PC-9 (cell line): ENCODE measurements around the gene CDC42BPB.

Experiments
- EZH2 ChIP-seq: fragments of 200-600 bp; sonication (generic); IDR thresholded peaks from 2 replicates; pipeline ENCODE4 v1.8.0; 2017; ENCODE audit warnings: antibody characterized with exemption, low read depth
- TF ChIP-seq, protein P1 (sequence below): fragments of 200-600 bp; sonication (generic); conservative IDR thresholded peaks from 2 replicates; pipeline ENCODE4 v1.6.1; 2017; ENCODE audit warnings: mixed run types, antibody characterized with exemption, mild to moderate bottlenecking, moderate library complexity

DNA sequence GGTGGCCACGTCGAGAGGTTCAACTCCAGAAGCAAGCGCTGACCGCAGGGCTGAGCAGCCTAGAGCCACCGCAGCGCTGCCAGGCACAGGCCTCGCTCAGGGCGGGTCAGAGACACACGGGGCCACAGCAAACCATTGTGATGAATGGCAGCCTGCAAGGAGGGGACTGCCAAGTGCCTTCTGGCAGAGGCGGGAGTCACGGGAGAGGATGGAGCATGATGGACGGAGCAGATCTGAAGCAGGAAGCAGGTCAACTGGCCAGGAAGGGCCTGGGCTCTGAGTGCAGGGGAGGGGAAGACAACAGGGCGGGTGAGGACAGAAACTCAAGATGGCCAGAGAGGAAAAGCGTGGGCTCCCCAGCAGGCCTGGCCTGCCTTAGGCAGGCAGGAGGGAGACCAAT, 49.8 kb downstream of the CDC42BPB start:
- TF ChIP-seq, protein P1, sequence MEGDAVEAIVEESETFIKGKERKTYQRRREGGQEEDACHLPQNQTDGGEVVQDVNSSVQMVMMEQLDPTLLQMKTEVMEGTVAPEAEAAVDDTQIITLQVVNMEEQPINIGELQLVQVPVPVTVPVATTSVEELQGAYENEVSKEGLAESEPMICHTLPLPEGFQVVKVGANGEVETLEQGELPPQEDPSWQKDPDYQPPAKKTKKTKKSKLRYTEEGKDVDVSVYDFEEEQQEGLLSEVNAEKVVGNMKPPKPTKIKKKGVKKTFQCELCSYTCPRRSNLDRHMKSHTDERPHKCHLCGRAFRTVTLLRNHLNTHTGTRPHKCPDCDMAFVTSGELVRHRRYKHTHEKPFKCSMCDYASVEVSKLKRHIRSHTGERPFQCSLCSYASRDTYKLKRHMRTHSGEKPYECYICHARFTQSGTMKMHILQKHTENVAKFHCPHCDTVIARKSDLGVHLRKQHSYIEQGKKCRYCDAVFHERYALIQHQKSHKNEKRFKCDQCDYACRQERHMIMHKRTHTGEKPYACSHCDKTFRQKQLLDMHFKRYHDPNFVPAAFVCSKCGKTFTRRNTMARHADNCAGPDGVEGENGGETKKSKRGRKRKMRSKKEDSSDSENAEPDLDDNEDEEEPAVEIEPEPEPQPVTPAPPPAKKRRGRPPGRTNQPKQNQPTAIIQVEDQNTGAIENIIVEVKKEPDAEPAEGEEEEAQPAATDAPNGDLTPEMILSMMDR: no peak
- TF ChIP-seq EZH2: no peak
